GM23338 (cell line): ENCODE data around the gene MAP4K1.

ENCODE experiments used
- CREB1 ChIP-seq: fragments of 250-450 bp; sonication (Bioruptor Pico); IDR thresholded peaks from 2 replicates; pipeline ENCODE4 v1.5.0; 2020; ENCODE audit warnings: low read depth, mild to moderate bottlenecking, moderate library complexity
- EZH2 ChIP-seq: fragments of 200-600 bp; sonication (generic); IDR thresholded peaks from one replicate; pipeline ENCODE4 v1.8.0; 2017; ENCODE audit warnings: antibody characterized with exemption, mild to moderate bottlenecking, low read depth; ENCODE audit not compliant: unreplicated experiment
- EZH2phosphoT487 ChIP-seq: fragments of 200-600 bp; sonication (generic); IDR thresholded peaks from one replicate; pipeline ENCODE4 v1.8.1; 2018; ENCODE audit warnings: antibody characterized with exemption; ENCODE audit not compliant: unreplicated experiment
- POLR2AphosphoS5 ChIP-seq: IDR thresholded peaks from 2 replicates; pipeline ENCODE4 v1.6.1; 2016; ENCODE audit warnings: antibody characterized with exemption, low read depth
- REST ChIP-seq: IDR thresholded peaks from one replicate; pipeline ENCODE4 v1.6.1; 2018; ENCODE audit warnings: antibody characterized with exemption; ENCODE audit not compliant: unreplicated experiment
- STAT1 ChIP-seq: IDR thresholded peaks from one replicate; pipeline ENCODE4 v1.6.1; 2016; ENCODE audit warnings: antibody characterized with exemption; ENCODE audit not compliant: unreplicated experiment
- TF ChIP-seq, protein P1 (sequence below), 2 experiments: fragments of 200-600 bp in 1 of 2; sonication (generic) in 1 of 2; conservative IDR thresholded peaks; 2 replicates each; pipeline versions ENCODE4 v1.5.1 to v1.6.1; 2016 to 2017; ENCODE audit warnings: antibody characterized with exemption in 2 of 2, low read depth in 2 of 2, mild to moderate bottlenecking in 2 of 2, moderate library complexity in 1 of 2
- TF ChIP-seq, protein P2 (sequence below): fragments of 250-450 bp; sonication (Bioruptor Pico); IDR thresholded peaks from 2 replicates; pipeline ENCODE4 v1.5.0; 2020; ENCODE audit warnings: mild to moderate bottlenecking, moderate library complexity

GRCh38 chr19:38563475-38563874, 54.3 kb downstream of the MAP4K1 start:
- TF ChIP-seq, protein P1, sequence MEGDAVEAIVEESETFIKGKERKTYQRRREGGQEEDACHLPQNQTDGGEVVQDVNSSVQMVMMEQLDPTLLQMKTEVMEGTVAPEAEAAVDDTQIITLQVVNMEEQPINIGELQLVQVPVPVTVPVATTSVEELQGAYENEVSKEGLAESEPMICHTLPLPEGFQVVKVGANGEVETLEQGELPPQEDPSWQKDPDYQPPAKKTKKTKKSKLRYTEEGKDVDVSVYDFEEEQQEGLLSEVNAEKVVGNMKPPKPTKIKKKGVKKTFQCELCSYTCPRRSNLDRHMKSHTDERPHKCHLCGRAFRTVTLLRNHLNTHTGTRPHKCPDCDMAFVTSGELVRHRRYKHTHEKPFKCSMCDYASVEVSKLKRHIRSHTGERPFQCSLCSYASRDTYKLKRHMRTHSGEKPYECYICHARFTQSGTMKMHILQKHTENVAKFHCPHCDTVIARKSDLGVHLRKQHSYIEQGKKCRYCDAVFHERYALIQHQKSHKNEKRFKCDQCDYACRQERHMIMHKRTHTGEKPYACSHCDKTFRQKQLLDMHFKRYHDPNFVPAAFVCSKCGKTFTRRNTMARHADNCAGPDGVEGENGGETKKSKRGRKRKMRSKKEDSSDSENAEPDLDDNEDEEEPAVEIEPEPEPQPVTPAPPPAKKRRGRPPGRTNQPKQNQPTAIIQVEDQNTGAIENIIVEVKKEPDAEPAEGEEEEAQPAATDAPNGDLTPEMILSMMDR (conservative IDR thresholded peaks at IDR 0.05; ENCODE audit: low read depth in 2 of 2): no peak
- TF ChIP-seq REST (no peak), CREB1 (CRISPR knock-in tag) (no peak), EZH2 (no peak), POLR2AphosphoS5 (no peak), STAT1 (no peak), EZH2phosphoT487 (no peak)
- TF ChIP-seq, protein P2, sequence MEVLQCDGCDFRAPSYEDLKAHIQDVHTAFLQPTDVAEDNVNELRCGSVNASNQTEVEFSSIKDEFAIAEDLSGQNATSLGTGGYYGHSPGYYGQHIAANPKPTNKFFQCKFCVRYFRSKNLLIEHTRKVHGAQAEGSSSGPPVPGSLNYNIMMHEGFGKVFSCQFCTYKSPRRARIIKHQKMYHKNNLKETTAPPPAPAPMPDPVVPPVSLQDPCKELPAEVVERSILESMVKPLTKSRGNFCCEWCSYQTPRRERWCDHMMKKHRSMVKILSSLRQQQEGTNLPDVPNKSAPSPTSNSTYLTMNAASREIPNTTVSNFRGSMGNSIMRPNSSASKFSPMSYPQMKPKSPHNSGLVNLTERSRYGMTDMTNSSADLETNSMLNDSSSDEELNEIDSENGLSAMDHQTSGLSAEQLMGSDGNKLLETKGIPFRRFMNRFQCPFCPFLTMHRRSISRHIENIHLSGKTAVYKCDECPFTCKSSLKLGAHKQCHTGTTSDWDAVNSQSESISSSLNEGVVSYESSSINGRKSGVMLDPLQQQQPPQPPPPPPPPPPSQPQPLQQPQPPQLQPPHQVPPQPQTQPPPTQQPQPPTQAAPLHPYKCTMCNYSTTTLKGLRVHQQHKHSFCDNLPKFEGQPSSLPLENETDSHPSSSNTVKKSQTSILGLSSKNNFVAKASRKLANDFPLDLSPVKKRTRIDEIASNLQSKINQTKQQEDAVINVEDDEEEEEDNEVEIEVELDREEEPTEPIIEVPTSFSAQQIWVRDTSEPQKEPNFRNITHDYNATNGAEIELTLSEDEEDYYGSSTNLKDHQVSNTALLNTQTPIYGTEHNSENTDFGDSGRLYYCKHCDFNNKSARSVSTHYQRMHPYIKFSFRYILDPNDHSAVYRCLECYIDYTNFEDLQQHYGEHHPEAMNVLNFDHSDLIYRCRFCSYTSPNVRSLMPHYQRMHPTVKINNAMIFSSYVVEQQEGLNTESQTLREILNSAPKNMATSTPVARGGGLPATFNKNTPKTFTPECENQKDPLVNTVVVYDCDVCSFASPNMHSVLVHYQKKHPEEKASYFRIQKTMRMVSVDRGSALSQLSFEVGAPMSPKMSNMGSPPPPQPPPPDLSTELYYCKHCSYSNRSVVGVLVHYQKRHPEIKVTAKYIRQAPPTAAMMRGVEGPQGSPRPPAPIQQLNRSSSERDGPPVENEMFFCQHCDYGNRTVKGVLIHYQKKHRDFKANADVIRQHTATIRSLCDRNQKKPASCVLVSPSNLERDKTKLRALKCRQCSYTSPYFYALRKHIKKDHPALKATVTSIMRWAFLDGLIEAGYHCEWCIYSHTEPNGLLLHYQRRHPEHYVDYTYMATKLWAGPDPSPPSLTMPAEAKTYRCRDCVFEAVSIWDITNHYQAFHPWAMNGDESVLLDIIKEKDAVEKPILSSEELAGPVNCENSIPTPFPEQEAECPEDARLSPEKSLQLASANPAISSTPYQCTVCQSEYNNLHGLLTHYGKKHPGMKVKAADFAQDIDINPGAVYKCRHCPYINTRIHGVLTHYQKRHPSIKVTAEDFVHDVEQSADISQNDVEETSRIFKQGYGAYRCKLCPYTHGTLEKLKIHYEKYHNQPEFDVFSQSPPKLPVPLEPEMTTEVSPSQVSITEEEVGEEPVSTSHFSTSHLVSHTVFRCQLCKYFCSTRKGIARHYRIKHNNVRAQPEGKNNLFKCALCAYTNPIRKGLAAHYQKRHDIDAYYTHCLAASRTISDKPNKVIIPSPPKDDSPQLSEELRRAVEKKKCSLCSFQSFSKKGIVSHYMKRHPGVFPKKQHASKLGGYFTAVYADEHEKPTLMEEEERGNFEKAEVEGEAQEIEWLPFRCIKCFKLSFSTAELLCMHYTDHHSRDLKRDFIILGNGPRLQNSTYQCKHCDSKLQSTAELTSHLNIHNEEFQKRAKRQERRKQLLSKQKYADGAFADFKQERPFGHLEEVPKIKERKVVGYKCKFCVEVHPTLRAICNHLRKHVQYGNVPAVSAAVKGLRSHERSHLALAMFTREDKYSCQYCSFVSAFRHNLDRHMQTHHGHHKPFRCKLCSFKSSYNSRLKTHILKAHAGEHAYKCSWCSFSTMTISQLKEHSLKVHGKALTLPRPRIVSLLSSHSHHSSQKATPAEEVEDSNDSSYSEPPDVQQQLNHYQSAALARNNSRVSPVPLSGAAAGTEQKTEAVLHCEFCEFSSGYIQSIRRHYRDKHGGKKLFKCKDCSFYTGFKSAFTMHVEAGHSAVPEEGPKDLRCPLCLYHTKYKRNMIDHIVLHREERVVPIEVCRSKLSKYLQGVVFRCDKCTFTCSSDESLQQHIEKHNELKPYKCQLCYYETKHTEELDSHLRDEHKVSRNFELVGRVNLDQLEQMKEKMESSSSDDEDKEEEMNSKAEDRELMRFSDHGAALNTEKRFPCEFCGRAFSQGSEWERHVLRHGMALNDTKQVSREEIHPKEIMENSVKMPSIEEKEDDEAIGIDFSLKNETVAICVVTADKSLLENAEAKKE (CRISPR knock-in tag): no peak
